Liver (tissue), 9 donors: ENCODE data around the gene PCED1B. TPM values are rescaled to one million over a fixed set of nuclear protein-coding genes. Genes with fewer than 3 reads are reported as not detected.

ENCODE experiments used
- DNase-seq: peaks from one replicate; pipeline ENCODE4 v3.0.0-alpha.2; 2017; ENCODE audit warnings: low spot score
- H3K27ac ChIP-seq, 2 donors: one replicate each; pipeline ENCODE4 v1.7.0; 2013; ENCODE audit warnings: inconsistent platforms in 2 of 2, low read length in 2 of 2, control low read depth in 1 of 2, low read depth in 1 of 2, mild to moderate bottlenecking in 1 of 2
- H3K27me3 ChIP-seq, 4 donors: one replicate each; pipeline versions ENCODE4 v1.6.1 to v1.7.0; 2013; ENCODE audit warnings: low read length in 3 of 4, inconsistent platforms in 1 of 4, mild to moderate bottlenecking in 1 of 4, moderate library complexity in 1 of 4; ENCODE audit not compliant: control insufficient read depth in 4 of 4, insufficient read depth in 4 of 4
- H3K36me3 ChIP-seq, 4 donors: one replicate each; pipeline versions ENCODE4 v1.6.1 to v1.7.0; 2013; ENCODE audit warnings: low read length in 3 of 4, mild to moderate bottlenecking in 3 of 4, low read depth in 1 of 4, moderate library complexity in 1 of 4; ENCODE audit not compliant: control insufficient read depth in 4 of 4, insufficient read depth in 3 of 4
- H3K4me1 ChIP-seq, 4 donors: one replicate each; pipeline versions ENCODE4 v1.6.1 to v1.7.0; 2013; ENCODE audit warnings: low read length in 3 of 4, mild to moderate bottlenecking in 3 of 4, moderate library complexity in 1 of 4; ENCODE audit not compliant: control insufficient read depth in 4 of 4, insufficient read depth in 4 of 4
- H3K4me3 ChIP-seq, 3 donors: one replicate each; pipeline versions ENCODE4 v1.6.1 to v1.7.0; 2013; ENCODE audit warnings: low read length in 3 of 3, control low read depth in 1 of 3, low read depth in 1 of 3, mild to moderate bottlenecking in 1 of 3
- H3K9ac ChIP-seq, 2 donors: one replicate each; pipeline ENCODE4 v1.7.0; 2013; ENCODE audit warnings: low read length in 2 of 2, mild to moderate bottlenecking in 2 of 2, moderate library complexity in 2 of 2, control low read depth in 1 of 2, low read depth in 1 of 2
- H3K9me3 ChIP-seq, 4 donors: one replicate each; pipeline versions ENCODE4 v1.6.1 to v1.7.0; 2013; ENCODE audit warnings: low read length in 3 of 4; ENCODE audit not compliant: control insufficient read depth in 4 of 4
- EGR1 ChIP-seq, 2 donors: IDR thresholded peaks; 2 replicates each; pipeline ENCODE4 v1.6.1; 2016 to 2018; ENCODE audit warnings: antibody characterized with exemption in 2 of 2, low read depth in 2 of 2
- FOXA1 ChIP-seq: IDR thresholded peaks from 2 replicates; pipeline ENCODE4 v1.6.1; 2016; ENCODE audit warnings: antibody characterized with exemption
- FOXA2 ChIP-seq: IDR thresholded peaks from 2 replicates; pipeline ENCODE4 v1.6.1; 2016; ENCODE audit warnings: antibody characterized with exemption
- GABPA ChIP-seq, 2 donors: IDR thresholded peaks in 1 of 2; conservative IDR thresholded peaks in 1 of 2; 2 replicates each; pipeline ENCODE4 v1.6.1; 2016; ENCODE audit warnings: antibody characterized with exemption in 2 of 2, mild to moderate bottlenecking in 1 of 2, moderate library complexity in 1 of 2
- HNF4G ChIP-seq: IDR thresholded peaks from 2 replicates; pipeline ENCODE4 v1.6.1; 2016; ENCODE audit warnings: antibody characterized with exemption
- JUND ChIP-seq, 2 donors: IDR thresholded peaks; 2 replicates each; pipeline ENCODE4 v1.6.1; 2016; ENCODE audit warnings: antibody characterized with exemption in 2 of 2
- NR2F2 ChIP-seq: IDR thresholded peaks from 2 replicates; pipeline ENCODE4 v1.6.1; 2016; ENCODE audit warnings: antibody characterized with exemption
- RAD21 ChIP-seq, 2 donors: IDR thresholded peaks; 2 replicates each; pipeline ENCODE4 v1.6.1; 2016; ENCODE audit warnings: antibody characterized with exemption in 2 of 2, mild to moderate bottlenecking in 2 of 2
- RXRA ChIP-seq, 2 donors: IDR thresholded peaks; 2 replicates each; pipeline ENCODE4 v1.6.1; 2017 to 2018; ENCODE audit warnings: antibody characterized with exemption in 2 of 2, mild to moderate bottlenecking in 1 of 2
- SP1 ChIP-seq: IDR thresholded peaks from 2 replicates; pipeline ENCODE4 v1.6.1; 2018; ENCODE audit warnings: antibody characterized with exemption, mild to moderate bottlenecking
- TAF1 ChIP-seq: conservative IDR thresholded peaks from 2 replicates; pipeline ENCODE4 v1.6.1; 2016; ENCODE audit warnings: antibody characterized with exemption, mild to moderate bottlenecking
- WGBS: extraction: QIAGEN DNeasy Blood & Tissue Kit; methylation state at CpG from one replicate; pipeline ENCODE4 v1.1.7; 2013; 5-methylcytosine and 5-hydroxymethylcytosine counted together
- polyA plus RNA-seq, 2 donors: library from polyadenylated mRNA; stranded (reverse) in 1 of 2; unstranded in 1 of 2; fragments of 200-250 nt in 1 of 2; fragments of >200 nt in 1 of 2; fragmentation: Nextera tagmentation in 1 of 2; extraction: Ambion mirVana in 1 of 2; gene quantifications; one replicate each; pipeline versions ENCODE4 v1.2.1 to v1.2.3, GENCODE V29; 2013 to 2015
- total RNA-seq, 2 donors: library from RNA; depleted of rRNA; stranded (reverse); fragments of >200 nt; gene quantifications; one replicate each; pipeline ENCODE4 v1.2.3, GENCODE V29; 2014
- TF ChIP-seq, protein P1 (sequence below): IDR thresholded peaks from 2 replicates; pipeline ENCODE4 v1.6.1; 2016; ENCODE audit warnings: antibody characterized with exemption
- TF ChIP-seq, protein P2 (sequence below): IDR thresholded peaks from 2 replicates; pipeline ENCODE4 v1.6.1; 2016; ENCODE audit warnings: antibody characterized with exemption
- TF ChIP-seq, protein P3 (sequence below): fragments of 150-350 bp; IDR thresholded peaks from 2 replicates; pipeline ENCODE4 v1.5.1; 2017; ENCODE audit warnings: improper control_type of control experiment, low read depth, low read length; ENCODE audit not compliant: missing input control
- TF ChIP-seq, protein P4 (sequence below): IDR thresholded peaks from 2 replicates; pipeline ENCODE4 v1.6.1; 2016; ENCODE audit warnings: antibody characterized with exemption
- TF ChIP-seq, protein P5 (sequence below): IDR thresholded peaks from 2 replicates; pipeline ENCODE4 v1.6.1; 2016; ENCODE audit warnings: antibody characterized with exemption, mild to moderate bottlenecking
- donor health status: healthy.
- donor health status: healthy.
- donor health status: healthy.
- donor health status: healthy.
- donor health status: healthy.

Gene PCED1B
- total and polyA plus RNA-seq, 4 donors: 0.51 to 1.8 (median 1.1) TPM

DNA sequence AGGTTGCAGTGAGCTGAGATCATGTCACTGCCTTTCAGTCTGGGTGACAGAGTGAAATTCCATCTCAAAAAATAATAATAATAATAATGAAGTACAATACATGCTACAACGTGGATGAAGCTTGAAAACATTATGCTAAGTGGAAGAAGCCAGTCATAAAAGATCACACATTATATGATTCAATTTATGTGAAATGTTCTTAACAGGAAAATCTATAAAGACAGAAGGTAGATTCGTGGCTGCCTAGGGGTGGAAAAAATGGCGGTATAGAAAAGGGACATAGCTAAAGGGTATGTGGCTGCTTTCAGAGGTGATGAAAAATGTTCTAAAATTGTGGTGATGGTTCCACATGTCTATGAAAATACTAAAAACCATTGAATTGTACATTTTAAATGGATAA lies 41.3 kb downstream of the PCED1B start:
- no peak overlapping the region for H3K27ac ChIP-seq
- no peaks in the 10 kb centered on the region for H3K9me3 ChIP-seq
- no peaks in the 10 kb centered on the region for H3K36me3 ChIP-seq
- no peak overlapping the region for H3K4me3 ChIP-seq
- no peak for TF ChIP-seq EGR1 (IDR thresholded peaks at IDR 0.05; ENCODE audit: low read depth in 2 of 2)
- TF ChIP-seq, protein P1, sequence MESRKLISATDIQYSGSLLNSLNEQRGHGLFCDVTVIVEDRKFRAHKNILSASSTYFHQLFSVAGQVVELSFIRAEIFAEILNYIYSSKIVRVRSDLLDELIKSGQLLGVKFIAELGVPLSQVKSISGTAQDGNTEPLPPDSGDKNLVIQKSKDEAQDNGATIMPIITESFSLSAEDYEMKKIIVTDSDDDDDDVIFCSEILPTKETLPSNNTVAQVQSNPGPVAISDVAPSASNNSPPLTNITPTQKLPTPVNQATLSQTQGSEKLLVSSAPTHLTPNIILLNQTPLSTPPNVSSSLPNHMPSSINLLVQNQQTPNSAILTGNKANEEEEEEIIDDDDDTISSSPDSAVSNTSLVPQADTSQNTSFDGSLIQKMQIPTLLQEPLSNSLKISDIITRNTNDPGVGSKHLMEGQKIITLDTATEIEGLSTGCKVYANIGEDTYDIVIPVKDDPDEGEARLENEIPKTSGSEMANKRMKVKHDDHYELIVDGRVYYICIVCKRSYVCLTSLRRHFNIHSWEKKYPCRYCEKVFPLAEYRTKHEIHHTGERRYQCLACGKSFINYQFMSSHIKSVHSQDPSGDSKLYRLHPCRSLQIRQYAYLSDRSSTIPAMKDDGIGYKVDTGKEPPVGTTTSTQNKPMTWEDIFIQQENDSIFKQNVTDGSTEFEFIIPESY: no peak
- no peak for TF ChIP-seq FOXA2
- TF ChIP-seq, protein P2, sequence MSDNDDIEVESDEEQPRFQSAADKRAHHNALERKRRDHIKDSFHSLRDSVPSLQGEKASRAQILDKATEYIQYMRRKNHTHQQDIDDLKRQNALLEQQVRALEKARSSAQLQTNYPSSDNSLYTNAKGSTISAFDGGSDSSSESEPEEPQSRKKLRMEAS: no peak
- no peak for TF ChIP-seq RXRA (IDR thresholded peaks at IDR 0.05)
- TF ChIP-seq, protein P3, sequence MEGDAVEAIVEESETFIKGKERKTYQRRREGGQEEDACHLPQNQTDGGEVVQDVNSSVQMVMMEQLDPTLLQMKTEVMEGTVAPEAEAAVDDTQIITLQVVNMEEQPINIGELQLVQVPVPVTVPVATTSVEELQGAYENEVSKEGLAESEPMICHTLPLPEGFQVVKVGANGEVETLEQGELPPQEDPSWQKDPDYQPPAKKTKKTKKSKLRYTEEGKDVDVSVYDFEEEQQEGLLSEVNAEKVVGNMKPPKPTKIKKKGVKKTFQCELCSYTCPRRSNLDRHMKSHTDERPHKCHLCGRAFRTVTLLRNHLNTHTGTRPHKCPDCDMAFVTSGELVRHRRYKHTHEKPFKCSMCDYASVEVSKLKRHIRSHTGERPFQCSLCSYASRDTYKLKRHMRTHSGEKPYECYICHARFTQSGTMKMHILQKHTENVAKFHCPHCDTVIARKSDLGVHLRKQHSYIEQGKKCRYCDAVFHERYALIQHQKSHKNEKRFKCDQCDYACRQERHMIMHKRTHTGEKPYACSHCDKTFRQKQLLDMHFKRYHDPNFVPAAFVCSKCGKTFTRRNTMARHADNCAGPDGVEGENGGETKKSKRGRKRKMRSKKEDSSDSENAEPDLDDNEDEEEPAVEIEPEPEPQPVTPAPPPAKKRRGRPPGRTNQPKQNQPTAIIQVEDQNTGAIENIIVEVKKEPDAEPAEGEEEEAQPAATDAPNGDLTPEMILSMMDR: no peak
- no peak for TF ChIP-seq JUND (IDR thresholded peaks at IDR 0.05)
- no peak for TF ChIP-seq FOXA1
- TF ChIP-seq TAF1: no peak
- no peak for TF ChIP-seq RAD21 (IDR thresholded peaks at IDR 0.05)
- no peak for TF ChIP-seq NR2F2
- TF ChIP-seq, protein P4, sequence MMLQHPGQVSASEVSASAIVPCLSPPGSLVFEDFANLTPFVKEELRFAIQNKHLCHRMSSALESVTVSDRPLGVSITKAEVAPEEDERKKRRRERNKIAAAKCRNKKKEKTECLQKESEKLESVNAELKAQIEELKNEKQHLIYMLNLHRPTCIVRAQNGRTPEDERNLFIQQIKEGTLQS: no peak
- no peak for TF ChIP-seq GABPA (IDR thresholded peaks at IDR 0.05 in 1 of 2, conservative IDR thresholded peaks at IDR 0.05 in 1 of 2)
- TF ChIP-seq, protein P5, sequence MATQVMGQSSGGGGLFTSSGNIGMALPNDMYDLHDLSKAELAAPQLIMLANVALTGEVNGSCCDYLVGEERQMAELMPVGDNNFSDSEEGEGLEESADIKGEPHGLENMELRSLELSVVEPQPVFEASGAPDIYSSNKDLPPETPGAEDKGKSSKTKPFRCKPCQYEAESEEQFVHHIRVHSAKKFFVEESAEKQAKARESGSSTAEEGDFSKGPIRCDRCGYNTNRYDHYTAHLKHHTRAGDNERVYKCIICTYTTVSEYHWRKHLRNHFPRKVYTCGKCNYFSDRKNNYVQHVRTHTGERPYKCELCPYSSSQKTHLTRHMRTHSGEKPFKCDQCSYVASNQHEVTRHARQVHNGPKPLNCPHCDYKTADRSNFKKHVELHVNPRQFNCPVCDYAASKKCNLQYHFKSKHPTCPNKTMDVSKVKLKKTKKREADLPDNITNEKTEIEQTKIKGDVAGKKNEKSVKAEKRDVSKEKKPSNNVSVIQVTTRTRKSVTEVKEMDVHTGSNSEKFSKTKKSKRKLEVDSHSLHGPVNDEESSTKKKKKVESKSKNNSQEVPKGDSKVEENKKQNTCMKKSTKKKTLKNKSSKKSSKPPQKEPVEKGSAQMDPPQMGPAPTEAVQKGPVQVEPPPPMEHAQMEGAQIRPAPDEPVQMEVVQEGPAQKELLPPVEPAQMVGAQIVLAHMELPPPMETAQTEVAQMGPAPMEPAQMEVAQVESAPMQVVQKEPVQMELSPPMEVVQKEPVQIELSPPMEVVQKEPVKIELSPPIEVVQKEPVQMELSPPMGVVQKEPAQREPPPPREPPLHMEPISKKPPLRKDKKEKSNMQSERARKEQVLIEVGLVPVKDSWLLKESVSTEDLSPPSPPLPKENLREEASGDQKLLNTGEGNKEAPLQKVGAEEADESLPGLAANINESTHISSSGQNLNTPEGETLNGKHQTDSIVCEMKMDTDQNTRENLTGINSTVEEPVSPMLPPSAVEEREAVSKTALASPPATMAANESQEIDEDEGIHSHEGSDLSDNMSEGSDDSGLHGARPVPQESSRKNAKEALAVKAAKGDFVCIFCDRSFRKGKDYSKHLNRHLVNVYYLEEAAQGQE: no peak
- TF ChIP-seq HNF4G: no peak
- no peaks in the 10 kb centered on the region for H3K4me1 ChIP-seq
- H3K27me3 ChIP-seq: no peaks in the 10 kb centered on the region
- no peak for DNase-seq
- WGBS: 93% methylated on average over 3 of the region's 3 CpGs
- H3K9ac ChIP-seq: no peak overlapping the region

DNA sequence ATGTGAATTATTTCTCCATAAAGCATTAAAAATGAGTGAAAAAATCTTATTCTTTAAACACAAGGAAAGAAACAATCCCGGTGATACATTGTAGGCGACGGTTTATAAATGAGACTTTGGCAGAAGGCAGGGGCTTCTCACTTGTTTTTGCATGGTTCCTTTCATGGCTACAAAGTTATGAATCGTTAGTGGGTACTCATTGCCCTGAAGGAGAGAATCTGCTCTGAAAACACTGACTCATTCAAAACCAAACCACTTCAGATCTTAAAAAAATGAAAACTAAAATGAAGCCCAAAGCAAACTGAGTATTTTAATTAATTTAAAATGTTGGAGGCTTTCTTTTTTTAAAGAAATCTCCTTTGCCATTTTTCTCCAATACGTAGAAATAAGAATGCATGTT lies 41.7 kb downstream of the PCED1B start:
- H3K27me3 ChIP-seq: no peaks in the 10 kb centered on the region
- H3K4me3 ChIP-seq: no peak overlapping the region
- no peak for DNase-seq
- no peaks in the 10 kb centered on the region for H3K36me3 ChIP-seq
- H3K27ac ChIP-seq: no peak overlapping the region
- no peak overlapping the region for H3K9ac ChIP-seq
- 97% methylated on average over 5 of the region's 5 CpGs for WGBS
- no peak for TF ChIP-seq SP1
- no peak for TF ChIP-seq TAF1
- TF ChIP-seq NR2F2: no peak
- TF ChIP-seq EGR1 (IDR thresholded peaks at IDR 0.05; ENCODE audit: low read depth in 2 of 2): no peak
- TF ChIP-seq, protein P1: no peak
- TF ChIP-seq, protein P5: no peak
- TF ChIP-seq, protein P4: no peak
- TF ChIP-seq FOXA2: no peak
- no peaks in the 10 kb centered on the region for H3K4me1 ChIP-seq
- no peaks in the 10 kb centered on the region for H3K9me3 ChIP-seq
